H9 (cell line): ENCODE measurements around the gene APOBEC3B. TPM values are rescaled to one million over a fixed set of nuclear protein-coding genes. Genes with fewer than 3 reads are reported as not detected.
A peak's percentile ranks its signal among the peaks of the same experiment; 100 is the strongest.

Experiments
- DNase-seq: peaks from one replicate; pipeline ENCODE4 v3.0.0-alpha.2; 2017
- H2AFZ ChIP-seq: one replicate; pipeline ENCODE4 v1.6.1; 2013; ENCODE audit warnings: mild to moderate bottlenecking, low read length, control low read depth, moderate library complexity
- H2AK5ac ChIP-seq: 2 replicates; pipeline ENCODE4 v1.6.1; 2013; ENCODE audit warnings: low read length, control low read depth, mixed read lengths; ENCODE audit not compliant: insufficient read length
- H2BK120ac ChIP-seq: one replicate; pipeline ENCODE4 v1.6.1; 2013; ENCODE audit warnings: low read depth, mild to moderate bottlenecking, low read length, control low read depth, inconsistent platforms; ENCODE audit not compliant: poor library complexity, severe bottlenecking
- H2BK12ac ChIP-seq: 2 replicates; pipeline ENCODE4 v1.6.1; 2013; ENCODE audit warnings: low read length, control low read depth, mixed read lengths, low read depth; ENCODE audit not compliant: insufficient read length
- H2BK15ac ChIP-seq: 2 replicates; pipeline ENCODE4 v1.6.1; 2013; ENCODE audit warnings: low read depth, low read length, control low read depth
- H2BK20ac ChIP-seq: one replicate; pipeline ENCODE4 v1.6.1; 2013; ENCODE audit warnings: low read depth, mild to moderate bottlenecking, low read length, control low read depth, inconsistent platforms; ENCODE audit not compliant: poor library complexity, severe bottlenecking
- H2BK5ac ChIP-seq: 2 replicates; pipeline ENCODE4 v1.6.1; 2013; ENCODE audit warnings: low read length, control low read depth, mixed read lengths; ENCODE audit not compliant: insufficient read length
- H3K14ac ChIP-seq: 2 replicates; pipeline ENCODE4 v1.6.1; 2013; ENCODE audit warnings: low read length, control low read depth; ENCODE audit not compliant: insufficient read depth
- H3K18ac ChIP-seq: 2 replicates; pipeline ENCODE4 v1.6.1; 2013; ENCODE audit warnings: low read depth, mild to moderate bottlenecking, mixed read lengths, low read length, control low read depth; ENCODE audit not compliant: insufficient read length
- H3K23ac ChIP-seq: 2 replicates; pipeline ENCODE4 v1.6.1; 2013; ENCODE audit warnings: low read length, control low read depth, mixed read lengths, low read depth; ENCODE audit not compliant: insufficient read length
- H3K23me2 ChIP-seq: 2 replicates; pipeline ENCODE4 v1.6.1; 2013; ENCODE audit warnings: low read depth, mild to moderate bottlenecking, mixed read lengths, low read length, control low read depth; ENCODE audit not compliant: insufficient read length, poor library complexity, severe bottlenecking
- H3K27ac ChIP-seq: 2 replicates; pipeline ENCODE4 v1.5.1; 2013; ENCODE audit warnings: low read length, control low read depth, mixed read lengths, low read depth; ENCODE audit not compliant: insufficient read length
- H3K27me3 ChIP-seq: 2 replicates; pipeline ENCODE4 v1.6.1; 2013; ENCODE audit warnings: low read length, control low read depth, inconsistent platforms; ENCODE audit not compliant: insufficient read depth
- H3K4ac ChIP-seq: 2 replicates; pipeline ENCODE4 v1.6.1; 2013; ENCODE audit warnings: low read depth, mild to moderate bottlenecking, control low read depth, inconsistent platforms, low read length, moderate library complexity
- H3K4me1 ChIP-seq: 2 replicates; pipeline ENCODE4 v1.6.1; 2013; ENCODE audit warnings: low read length, control low read depth, inconsistent platforms; ENCODE audit not compliant: insufficient read depth
- H3K4me2 ChIP-seq: 2 replicates; pipeline ENCODE4 v1.6.1; 2013; ENCODE audit warnings: low read length, control low read depth, mixed read lengths; ENCODE audit not compliant: insufficient read length, insufficient read depth
- H3K56ac ChIP-seq: 2 replicates; pipeline ENCODE4 v1.6.1; 2013; ENCODE audit warnings: low read depth, mild to moderate bottlenecking, mixed read lengths, low read length, control low read depth; ENCODE audit not compliant: insufficient read length
- H3K79me1 ChIP-seq: 2 replicates; pipeline ENCODE4 v1.6.1; 2013; ENCODE audit warnings: low read depth, mild to moderate bottlenecking, moderate library complexity, low read length, control low read depth, inconsistent platforms; ENCODE audit not compliant: insufficient read depth, poor library complexity, severe bottlenecking
- H3K79me2 ChIP-seq: 2 replicates; pipeline ENCODE4 v1.6.1; 2013; ENCODE audit warnings: low read length, control low read depth, inconsistent platforms; ENCODE audit not compliant: insufficient read depth
- H3K9ac ChIP-seq: 2 replicates; pipeline ENCODE4 v1.6.1; 2013; ENCODE audit warnings: low read length, control low read depth, mixed read lengths; ENCODE audit not compliant: insufficient read length; ENCODE audit errors: extremely low read depth
- H3K9me3 ChIP-seq: one replicate; pipeline ENCODE4 v1.6.1; 2013; ENCODE audit warnings: low read depth, low read length, inconsistent platforms; ENCODE audit not compliant: control insufficient read depth
- H3T11ph ChIP-seq: one replicate; pipeline ENCODE4 v1.6.1; 2013; ENCODE audit warnings: mild to moderate bottlenecking, low read length, control low read depth, inconsistent platforms
- H4K20me1 ChIP-seq: one replicate; pipeline ENCODE4 v1.6.1; 2013; ENCODE audit not compliant: control insufficient read depth, insufficient read length, insufficient read depth
- H4K5ac ChIP-seq: 2 replicates; pipeline ENCODE4 v1.6.1; 2013; ENCODE audit warnings: low read depth, mild to moderate bottlenecking, mixed read lengths, low read length, control low read depth; ENCODE audit not compliant: insufficient read length
- H4K8ac ChIP-seq: replicated peaks from 2 replicates; pipeline ENCODE4 v1.6.1; 2013; ENCODE audit warnings: low read length, control low read depth, mixed read lengths, low read depth; ENCODE audit not compliant: insufficient read length
- H4K91ac ChIP-seq: 2 replicates; pipeline ENCODE4 v1.6.1; 2013; ENCODE audit warnings: low read depth, mild to moderate bottlenecking, moderate library complexity, mixed read lengths, low read length, control low read depth; ENCODE audit not compliant: insufficient read length
- H3K27ac Mint-ChIP-seq, 3 experiments: 2 replicates in 2 of 3; 3 replicates in 1 of 3; pipeline ENCODE4 v1.8.0; 2020 to 2021; ENCODE audit warnings: mixed read lengths in 3 of 3, mild to moderate bottlenecking in 1 of 3, moderate library complexity in 1 of 3
- H3K27me3 Mint-ChIP-seq: 2 replicates; pipeline ENCODE4 v1.8.0; 2021; ENCODE audit warnings: low read depth, mild to moderate bottlenecking, moderate library complexity, mixed read lengths
- H3K36me3 Mint-ChIP-seq, 3 experiments: 2 replicates in 2 of 3; 3 replicates in 1 of 3; pipeline ENCODE4 v1.8.0; 2020 to 2021; ENCODE audit warnings: low read depth in 3 of 3, mixed read lengths in 3 of 3; ENCODE audit not compliant: insufficient read depth in 1 of 3
- H3K4me1 Mint-ChIP-seq, 2 experiments: 2 replicates each; pipeline ENCODE4 v1.8.0; 2020; ENCODE audit warnings: mixed read lengths in 2 of 2
- H3K4me3 Mint-ChIP-seq, 2 experiments: 2 replicates in 1 of 2; 3 replicates in 1 of 2; pipeline ENCODE4 v1.8.0; 2020 to 2021; ENCODE audit warnings: mild to moderate bottlenecking in 2 of 2, mixed read lengths in 2 of 2, moderate library complexity in 1 of 2
- H3K9me3 Mint-ChIP-seq, 2 experiments: 2 replicates in 1 of 2; 3 replicates in 1 of 2; pipeline ENCODE4 v1.8.0; 2020; ENCODE audit warnings: mild to moderate bottlenecking in 2 of 2, mixed read lengths in 2 of 2, moderate library complexity in 1 of 2
- WGBS: extraction: QIAGEN DNeasy Blood & Tissue Kit; methylation state at CpG from one replicate; pipeline ENCODE4 v1.1.7; 2013; ENCODE audit warnings: missing lambda C conversion rate, low lambda C conversion rate, mixed read lengths; ENCODE audit not compliant: insufficient read length; ENCODE audit errors: extremely low coverage; 5-methylcytosine and 5-hydroxymethylcytosine counted together
- total RNA-seq: library from RNA; stranded (reverse); gene quantifications from 2 replicates; pipeline ENCODE4 v1.2.1, GENCODE V29; 2021
- TF ChIP-seq, protein P1 (sequence below): fragments of 200-600 bp; sonication (generic); conservative IDR thresholded peaks from 3 replicates; pipeline ENCODE4 v1.8.0; 2021; ENCODE audit warnings: antibody characterized with exemption, mild to moderate bottlenecking

The APOBEC3B gene
- total RNA-seq, 1 experiment from 2014 or later, result 29.0 TPM

DNA sequence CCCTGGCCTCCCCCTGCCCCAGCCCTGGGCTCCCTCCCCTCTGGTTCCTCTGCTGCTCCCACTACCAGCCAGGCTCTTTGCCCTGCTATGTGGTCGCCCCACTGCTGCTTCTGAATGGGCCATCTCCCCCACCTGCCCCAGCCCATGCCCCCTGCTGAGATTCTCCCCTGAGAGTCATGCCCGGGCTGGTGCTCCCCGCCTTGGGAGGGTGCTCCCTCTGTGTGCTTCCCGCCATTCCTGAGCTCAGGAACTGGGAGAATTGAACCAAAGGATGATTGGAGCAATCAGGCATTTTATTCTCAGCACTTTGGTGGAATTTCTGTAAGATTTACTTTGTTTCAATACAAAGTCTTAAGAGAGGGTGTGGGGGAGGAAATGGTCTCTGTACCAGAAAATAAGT is 45.6 kb downstream of the APOBEC3B start:
- Histone ChIP-seq H4K20me1 (no peaks in the 10 kb centered on the region), H3K9me3 (no peaks in the 10 kb centered on the region), H3K27me3 (no peaks in the 10 kb centered on the region), H3K23me2 (no peaks in the 10 kb centered on the region), H3K79me1 (no peaks in the 10 kb centered on the region), H3K9ac (no peak overlapping the region), H3K79me2 (no peaks in the 10 kb centered on the region), H2BK12ac (no peak overlapping the region), H3K4me2 (no peak overlapping the region), H4K5ac (no peak overlapping the region), H2AK5ac (no peak overlapping the region), H3K4me1 (no peaks in the 10 kb centered on the region; the same call in 1 of the 2 replicates), H3K14ac (no peak overlapping the region), H3K23ac (no peak overlapping the region), H3K56ac (no peak overlapping the region), H2BK120ac (no peak overlapping the region), H2BK15ac (no peak overlapping the region), H2AFZ (no peak overlapping the region), H3K4ac (no peak overlapping the region), H3T11ph (no peak overlapping the region), H4K8ac (no peak overlapping the region), H4K91ac (no peak overlapping the region), H3K27ac (no peak overlapping the region), H3K18ac (no peak overlapping the region), H2BK20ac (no peak overlapping the region), H2BK5ac (no peak overlapping the region)
- Mint-ChIP-seq H3K27ac (peak overlapping the region in 1 of 3 experiments; percentile 73; a peak in 3 of 7 replicates), H3K4me3 (no peak overlapping the region), H3K9me3 (no peaks in the 10 kb centered on the region), H3K4me1 (peaks cover 32 to 53% of the 10 kb centered on the region in 2 experiments), H3K36me3 (peaks cover 6 to 25% (median 17%) of the 10 kb centered on the region in 3 experiments), H3K27me3 (no peaks in the 10 kb centered on the region)
- TF ChIP-seq, protein P1, sequence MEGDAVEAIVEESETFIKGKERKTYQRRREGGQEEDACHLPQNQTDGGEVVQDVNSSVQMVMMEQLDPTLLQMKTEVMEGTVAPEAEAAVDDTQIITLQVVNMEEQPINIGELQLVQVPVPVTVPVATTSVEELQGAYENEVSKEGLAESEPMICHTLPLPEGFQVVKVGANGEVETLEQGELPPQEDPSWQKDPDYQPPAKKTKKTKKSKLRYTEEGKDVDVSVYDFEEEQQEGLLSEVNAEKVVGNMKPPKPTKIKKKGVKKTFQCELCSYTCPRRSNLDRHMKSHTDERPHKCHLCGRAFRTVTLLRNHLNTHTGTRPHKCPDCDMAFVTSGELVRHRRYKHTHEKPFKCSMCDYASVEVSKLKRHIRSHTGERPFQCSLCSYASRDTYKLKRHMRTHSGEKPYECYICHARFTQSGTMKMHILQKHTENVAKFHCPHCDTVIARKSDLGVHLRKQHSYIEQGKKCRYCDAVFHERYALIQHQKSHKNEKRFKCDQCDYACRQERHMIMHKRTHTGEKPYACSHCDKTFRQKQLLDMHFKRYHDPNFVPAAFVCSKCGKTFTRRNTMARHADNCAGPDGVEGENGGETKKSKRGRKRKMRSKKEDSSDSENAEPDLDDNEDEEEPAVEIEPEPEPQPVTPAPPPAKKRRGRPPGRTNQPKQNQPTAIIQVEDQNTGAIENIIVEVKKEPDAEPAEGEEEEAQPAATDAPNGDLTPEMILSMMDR, result no peak
- DNase-seq, result no peak
- no CpG with 5 or more reads among the region's 4 CpGs for WGBS
